Activated naive CD4-positive, alpha-beta T cell treated with anti-CD3 and anti-CD28 coated beads for 36 hours (primary cell): Measurements from ENCODE around the gene SOX6. TPM values are rescaled to one million over a fixed set of nuclear protein-coding genes. Genes with fewer than 3 reads are reported as not detected.

ENCODE experiments used
- CTCF ChIA-PET: fragments of 350-600 bp; sonication (Branson Sonifier 250); formaldehyde crosslinking; loops from one replicate; lab custom pipeline; 2021; ENCODE audit warnings: antibody characterized with exemption; lab: Charles Lee
- DNase-seq: peaks from one replicate; pipeline ENCODE4 v3.0.0-alpha.2; 2020
- H3K27ac Mint-ChIP-seq: one replicate; pipeline ENCODE4 v1.8.0; 2021; ENCODE audit warnings: mild to moderate bottlenecking, mixed read lengths
- H3K27me3 Mint-ChIP-seq: one replicate; pipeline ENCODE4 v1.8.0; 2021; ENCODE audit warnings: low read depth, mixed read lengths
- H3K36me3 Mint-ChIP-seq: one replicate; pipeline ENCODE4 v1.8.0; 2021; ENCODE audit warnings: low read depth, mixed read lengths
- H3K4me1 Mint-ChIP-seq: one replicate; pipeline ENCODE4 v1.8.0; 2021; ENCODE audit warnings: low read depth, mixed read lengths
- H3K4me3 Mint-ChIP-seq: one replicate; pipeline ENCODE4 v1.8.0; 2021; ENCODE audit warnings: mild to moderate bottlenecking, moderate library complexity, mixed read lengths
- H3K9me3 Mint-ChIP-seq: one replicate; pipeline ENCODE4 v1.8.0; 2021; ENCODE audit warnings: mixed read lengths
- intact Hi-C: fragments of 100-400 bp; cut with micrococcal nuclease; formaldehyde crosslinking; loops from one replicate; pipeline ENCODE4 v1.15.1; 2023
- total RNA-seq, 2 experiments: library from RNA; stranded (reverse); gene quantifications; one replicate each; pipeline ENCODE4 v1.2.3, GENCODE V29; 2021

SOX6 gene
- total RNA-seq, 2 experiments from 2014 or later, result not detected

GRCh38 chr11:15938983-15939382, 417.4 kb downstream of the SOX6 start:
- intact Hi-C loops, result no loop called here
- DNase-seq, result no peak
- Mint-ChIP-seq H3K27me3 (no peaks in the 10 kb centered on the region), H3K4me1 (no peaks in the 10 kb centered on the region), H3K9me3 (peaks cover 2% of the 10 kb centered on the region), H3K4me3 (no peak overlapping the region), H3K36me3 (no peaks in the 10 kb centered on the region), H3K27ac (no peak overlapping the region)
- CTCF ChIA-PET, result no interaction called here

GRCh38 chr11:15938121-15938611, 418.2 kb downstream of the SOX6 start:
- Mint-ChIP-seq H3K27ac (no peak overlapping the region), H3K9me3 (peaks cover 2% of the 10 kb centered on the region), H3K4me1 (no peaks in the 10 kb centered on the region), H3K27me3 (no peaks in the 10 kb centered on the region), H3K4me3 (no peak overlapping the region), H3K36me3 (no peaks in the 10 kb centered on the region)
- intact Hi-C loops, result no loop called here
- CTCF ChIA-PET, result no interaction called here
- no peak for DNase-seq

- Mint-ChIP-seq H3K27me3 (no peaks in the 10 kb centered on the region), H3K9me3 (peaks cover 2% of the 10 kb centered on the region), H3K36me3 (no peaks in the 10 kb centered on the region), H3K27ac (no peak overlapping the region), H3K4me3 (no peak overlapping the region), H3K4me1 (no peaks in the 10 kb centered on the region)
- CTCF ChIA-PET, result no interaction called here
- DNase-seq, result no peak
- intact Hi-C loops, result no loop called here
Measured at GRCh38 chr11:15937601-15938120, 418.7 kb downstream of the SOX6 start.

- H3K9me3 Mint-ChIP-seq, result peaks cover 3% of the 10 kb centered on the region
- no peak overlapping the region for H3K27ac Mint-ChIP-seq
- no peak for DNase-seq
- no peaks in the 10 kb centered on the region for H3K4me1 Mint-ChIP-seq
- CTCF ChIA-PET, result no interaction called here
- no peaks in the 10 kb centered on the region for H3K27me3 Mint-ChIP-seq
- H3K36me3 Mint-ChIP-seq, result no peaks in the 10 kb centered on the region
- intact Hi-C loops, result no loop called here
- H3K4me3 Mint-ChIP-seq, result no peak overlapping the region
Measured at GRCh38 chr11:15936011-15936410, 420.3 kb downstream of the SOX6 start.

GRCh38 chr11:15935373-15935772, 421.0 kb downstream of the SOX6 start:
- peaks cover 3% of the 10 kb centered on the region for H3K9me3 Mint-ChIP-seq
- no peaks in the 10 kb centered on the region for H3K4me1 Mint-ChIP-seq
- H3K4me3 Mint-ChIP-seq, result no peak overlapping the region
- intact Hi-C loops, result no loop called here
- CTCF ChIA-PET, result no interaction called here
- no peak overlapping the region for H3K27ac Mint-ChIP-seq
- no peak for DNase-seq
- no peaks in the 10 kb centered on the region for H3K27me3 Mint-ChIP-seq
- H3K36me3 Mint-ChIP-seq, result no peaks in the 10 kb centered on the region

- no peak overlapping the region for H3K27ac Mint-ChIP-seq
- H3K4me1 Mint-ChIP-seq, result no peaks in the 10 kb centered on the region
- CTCF ChIA-PET, result no interaction called here
- no peaks in the 10 kb centered on the region for H3K36me3 Mint-ChIP-seq
- no peak overlapping the region for H3K4me3 Mint-ChIP-seq
- H3K27me3 Mint-ChIP-seq, result no peaks in the 10 kb centered on the region
- peaks cover 3% of the 10 kb centered on the region for H3K9me3 Mint-ChIP-seq
- intact Hi-C loops, result no loop called here
- no peak for DNase-seq
Measured at GRCh38 chr11:15933886-15934625, 422.3 kb downstream of the SOX6 start.

GRCh38 chr11:15932417-15932816, 423.9 kb downstream of the SOX6 start:
- no peak overlapping the region for H3K27ac Mint-ChIP-seq
- H3K4me3 Mint-ChIP-seq, result no peak overlapping the region

GRCh38 chr11:15931497-15931896, 424.8 kb downstream of the SOX6 start:
- no peaks in the 10 kb centered on the region for H3K27me3 Mint-ChIP-seq
- H3K9me3 Mint-ChIP-seq, result peaks cover 4% of the 10 kb centered on the region
- CTCF ChIA-PET, result interaction anchor here (1.3 kb wide), 2 partner anchors 9 to 30 kb away, joined by 3 to 5 read pairs; no protein-coding TSS in a partner anchor
- no peak for DNase-seq
- H3K4me3 Mint-ChIP-seq, result no peak overlapping the region
- intact Hi-C loops, result no loop called here
- H3K27ac Mint-ChIP-seq, result no peak overlapping the region
- H3K36me3 Mint-ChIP-seq, result no peaks in the 10 kb centered on the region
- no peaks in the 10 kb centered on the region for H3K4me1 Mint-ChIP-seq

More at GRCh38 chr11:15932417-15932816, 423.9 kb downstream of the SOX6 start:
- intact Hi-C loops, result no loop called here
- H3K4me1 Mint-ChIP-seq, result no peaks in the 10 kb centered on the region
- no peak for DNase-seq
- peaks cover 4% of the 10 kb centered on the region for H3K9me3 Mint-ChIP-seq
- H3K36me3 Mint-ChIP-seq, result no peaks in the 10 kb centered on the region
- no peaks in the 10 kb centered on the region for H3K27me3 Mint-ChIP-seq
- CTCF ChIA-PET, result interaction anchor here (1.3 kb wide), 2 partner anchors 10 to 31 kb away, joined by 3 to 5 read pairs; no protein-coding TSS in a partner anchor

- no peak overlapping the region for H3K27ac Mint-ChIP-seq
- CTCF ChIA-PET, result no interaction called here
- intact Hi-C loops, result no loop called here
- H3K4me1 Mint-ChIP-seq, result no peaks in the 10 kb centered on the region
- no peaks in the 10 kb centered on the region for H3K27me3 Mint-ChIP-seq
- no peaks in the 10 kb centered on the region for H3K36me3 Mint-ChIP-seq
- H3K9me3 Mint-ChIP-seq, result peaks cover 4% of the 10 kb centered on the region
- H3K4me3 Mint-ChIP-seq, result no peak overlapping the region
- DNase-seq, result no peak
Measured at GRCh38 chr11:15930442-15931025, 425.8 kb downstream of the SOX6 start.

GRCh38 chr11:15929371-15929901, 426.9 kb downstream of the SOX6 start:
- Mint-ChIP-seq H3K27ac (no peak overlapping the region), H3K27me3 (no peaks in the 10 kb centered on the region), H3K4me3 (no peak overlapping the region), H3K36me3 (no peaks in the 10 kb centered on the region), H3K4me1 (no peaks in the 10 kb centered on the region), H3K9me3 (peaks cover 4% of the 10 kb centered on the region)
- no peak for DNase-seq
- intact Hi-C loops, result no loop called here
- CTCF ChIA-PET, result interaction anchor here (0.6 kb wide), 1 partner anchor 729 kb away, joined by 3 read pairs; no protein-coding TSS in a partner anchor

GRCh38 chr11:15927864-15928217, 428.5 kb downstream of the SOX6 start:
- Mint-ChIP-seq H3K27ac (no peak overlapping the region), H3K4me1 (no peaks in the 10 kb centered on the region), H3K9me3 (peaks cover 4% of the 10 kb centered on the region), H3K36me3 (no peaks in the 10 kb centered on the region), H3K27me3 (no peaks in the 10 kb centered on the region), H3K4me3 (no peak overlapping the region)
- intact Hi-C loops, result no loop called here
- CTCF ChIA-PET, result no interaction called here
- no peak for DNase-seq

GRCh38 chr11:15927196-15927863, 429.0 kb downstream of the SOX6 start:
- H3K4me1 Mint-ChIP-seq, result no peaks in the 10 kb centered on the region
- intact Hi-C loops, result no loop called here
- no peak for DNase-seq
- H3K36me3 Mint-ChIP-seq, result no peaks in the 10 kb centered on the region
- H3K27me3 Mint-ChIP-seq, result peaks cover 2% of the 10 kb centered on the region
- CTCF ChIA-PET, result interaction anchor here (1.2 kb wide), 1 partner anchor 13 kb away, joined by 5 read pairs; no protein-coding TSS in a partner anchor
- H3K4me3 Mint-ChIP-seq, result no peak overlapping the region
- peaks cover 4% of the 10 kb centered on the region for H3K9me3 Mint-ChIP-seq
- no peak overlapping the region for H3K27ac Mint-ChIP-seq
